Left cardiac atrium (tissue), 4 donors: Measurements from ENCODE around the gene KMT2B. TPM values are rescaled to one million over a fixed set of nuclear protein-coding genes. Genes with fewer than 3 reads are reported as not detected.

Experiments
- ATAC-seq, 2 donors: fragments of 200-7000 bp; cut with Tn5 transposase; one replicate each; pipeline ENCODE4 v1.9.1; 2020; ENCODE audit warnings: mild to moderate bottlenecking in 2 of 2, moderate library complexity in 2 of 2
- DNase-seq: peaks from one replicate; pipeline ENCODE4 v3.0.0-alpha.2; 2020
- intact Hi-C, 2 donors: fragments of 100-400 bp; cut with DNase I; formaldehyde crosslinking; loops; one replicate each; pipeline versions ENCODE4 v1.14.1 to v1.15.1; 2022 to 2023
- total RNA-seq, 2 donors: library from RNA; stranded (reverse); fragmentation: NEBNext Ultra II Directional; extraction: Animal tissue kit (Norgen Biotek cat#: 25700); gene quantifications; one replicate each; pipeline ENCODE4 v1.2.1, GENCODE V29; 2021
- donor health status: DM: no; HTN: yes; CAD: no.
- donor health status: DM: no; HTN: yes; CAD: no; lungs with severe emphysema.
- donor health status: DM: yes; HTN: yes; CAD: no.
- donor health status: Dilated cardiomyopathy.

Gene KMT2B
- total RNA-seq, 2 donors from 2014 or later: 15.4 to 17.1 TPM

DNA sequence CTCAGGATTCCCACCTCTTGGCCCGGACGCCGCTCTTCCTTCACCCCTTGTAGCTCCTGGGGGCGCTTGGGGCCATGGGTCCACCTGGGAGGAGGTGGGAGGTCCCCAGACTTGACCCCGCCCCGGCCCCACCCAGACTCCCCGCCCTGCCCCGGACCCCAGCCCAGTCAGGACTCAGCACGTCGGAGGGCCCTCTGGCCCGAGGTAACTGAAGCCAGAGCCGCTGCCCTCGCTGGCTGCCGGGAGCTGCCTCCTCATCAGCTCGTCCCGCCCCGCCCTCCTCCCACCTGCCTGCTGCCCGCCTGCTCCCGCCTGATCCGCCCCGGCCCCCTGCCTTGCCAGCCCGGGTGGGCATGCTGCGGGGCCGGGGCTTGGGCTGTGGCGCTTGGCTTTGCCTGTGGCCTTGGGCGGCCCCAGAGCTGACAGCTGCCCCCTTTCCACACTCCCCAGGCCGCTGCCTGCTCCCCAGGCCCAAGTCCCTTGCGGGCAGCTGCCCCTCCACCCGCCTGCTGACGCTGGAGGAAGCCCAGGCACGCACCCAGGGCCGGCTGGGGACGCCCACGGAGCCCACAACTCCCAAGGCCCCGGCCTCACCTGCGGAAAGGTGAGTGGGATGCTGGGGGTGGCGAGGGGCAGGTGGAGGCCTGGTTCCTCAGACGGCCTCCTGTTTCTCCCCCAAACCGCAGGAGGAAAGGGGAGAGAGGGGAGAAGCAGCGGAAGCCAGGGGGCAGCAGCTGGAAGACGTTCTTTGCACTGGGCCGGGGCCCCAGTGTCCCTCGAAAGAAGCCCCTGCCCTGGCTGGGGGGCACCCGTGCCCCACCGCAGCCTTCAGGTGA is 66.9 kb downstream of the KMT2B start:
- intact Hi-C loops: no loop called here
- DNase-seq (no peak), ATAC-seq (no peak)

DNA sequence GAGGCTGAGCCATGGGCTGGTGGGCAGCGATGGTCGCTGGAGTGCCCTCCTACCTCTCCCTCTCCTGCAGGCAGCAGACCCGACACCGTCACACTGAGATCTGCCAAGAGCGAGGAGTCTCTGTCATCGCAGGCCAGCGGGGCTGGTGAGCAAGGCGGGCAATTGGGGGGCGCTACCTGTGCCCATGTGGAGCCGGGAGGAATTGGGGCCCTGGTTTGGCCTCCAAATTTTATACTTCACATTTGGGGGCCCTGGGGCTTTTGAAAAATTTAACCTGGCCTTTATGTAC is 67.5 kb downstream of the KMT2B start:
- no peak for ATAC-seq
- intact Hi-C loops: no loop called here
- no peak for DNase-seq

DNA sequence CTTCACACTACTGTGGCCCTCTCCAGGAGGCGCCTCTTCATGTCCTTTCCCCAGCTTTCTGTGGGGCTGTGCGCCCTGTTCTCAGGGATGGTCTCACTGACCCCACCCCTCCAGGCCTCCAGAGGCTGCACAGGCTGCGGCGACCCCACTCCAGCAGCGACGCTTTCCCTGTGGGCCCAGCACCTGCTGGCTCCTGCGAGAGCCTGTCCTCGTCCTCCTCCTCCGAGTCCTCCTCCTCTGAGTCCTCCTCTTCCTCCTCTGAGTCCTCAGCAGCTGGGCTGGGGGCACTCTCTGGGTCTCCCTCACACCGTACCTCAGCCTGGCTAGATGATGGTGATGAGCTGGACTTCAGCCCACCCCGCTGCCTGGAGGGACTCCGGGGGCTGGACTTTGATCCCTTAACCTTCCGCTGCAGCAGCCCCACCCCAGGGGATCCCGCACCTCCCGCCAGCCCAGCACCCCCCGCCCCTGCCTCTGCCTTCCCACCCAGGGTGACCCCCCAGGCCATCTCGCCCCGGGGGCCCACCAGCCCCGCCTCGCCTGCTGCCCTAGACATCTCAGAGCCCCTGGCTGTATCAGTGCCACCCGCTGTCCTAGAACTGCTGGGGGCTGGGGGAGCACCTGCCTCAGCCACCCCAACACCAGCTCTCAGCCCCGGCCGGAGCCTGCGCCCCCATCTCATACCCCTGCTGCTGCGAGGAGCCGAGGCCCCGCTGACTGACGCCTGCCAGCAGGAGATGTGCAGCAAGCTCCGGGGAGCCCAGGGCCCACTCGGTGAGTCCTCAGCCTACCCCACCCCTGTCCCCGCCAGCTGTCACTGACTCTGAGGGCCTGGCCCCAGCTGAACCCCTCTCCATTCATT is 68.7 kb downstream of the KMT2B start:
- DNase-seq (no peak), ATAC-seq (no peak)
- intact Hi-C loops: no loop called here

DNA sequence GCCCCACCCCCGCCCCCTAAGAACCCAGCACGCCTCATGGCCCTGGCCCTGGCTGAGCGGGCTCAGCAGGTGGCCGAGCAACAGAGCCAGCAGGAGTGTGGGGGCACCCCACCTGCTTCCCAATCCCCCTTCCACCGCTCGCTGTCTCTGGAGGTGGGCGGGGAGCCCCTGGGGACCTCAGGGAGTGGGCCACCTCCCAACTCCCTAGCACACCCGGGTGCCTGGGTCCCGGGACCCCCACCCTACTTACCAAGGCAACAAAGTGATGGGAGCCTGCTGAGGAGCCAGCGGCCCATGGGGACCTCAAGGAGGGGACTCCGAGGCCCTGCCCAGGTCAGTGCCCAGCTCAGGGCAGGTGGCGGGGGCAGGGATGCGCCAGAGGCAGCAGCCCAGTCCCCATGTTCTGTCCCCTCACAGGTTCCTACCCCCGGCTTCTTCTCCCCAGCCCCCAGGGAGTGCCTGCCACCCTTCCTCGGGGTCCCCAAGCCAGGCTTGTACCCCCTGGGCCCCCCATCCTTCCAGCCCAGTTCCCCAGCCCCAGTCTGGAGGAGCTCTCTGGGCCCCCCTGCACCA is 69.5 kb downstream of the KMT2B start:
- no peak for ATAC-seq
- intact Hi-C loops: no loop called here
- DNase-seq: no peak

Other genes with a start within 250 kb of the KMT2B start
- not detected for gene KRTDAP, start 227.5 kb upstream of the KMT2B start, total RNA-seq
- 1 to 10 TPM; 7.5 to 7.6 TPM for gene DMKN, start 204.4 kb upstream of the KMT2B start, total RNA-seq
- gene SBSN, start 189.7 kb upstream of the KMT2B start, total RNA-seq: not detected
- not detected for gene GAPDHS, start 184.5 kb upstream of the KMT2B start, total RNA-seq
- gene TMEM147, start 172.4 kb upstream of the KMT2B start, total RNA-seq: 10 to 100 TPM; 78.1 to 87.5 TPM
- gene ATP4A, start 154.3 kb upstream of the KMT2B start, total RNA-seq: not detected
- not detected for gene PMIS2, start 131.8 kb upstream of the KMT2B start, total RNA-seq
- 1 to 10 TPM; 3.8 to 4.2 TPM for gene HAUS5, start 105.3 kb upstream of the KMT2B start, total RNA-seq
- gene RBM42, start 89.0 kb upstream of the KMT2B start, total RNA-seq: 10 to 100 TPM; 51.3 to 54.2 TPM
- under 1 TPM; 0.29 to 0.88 TPM for gene ETV2, start 76.3 kb upstream of the KMT2B start, total RNA-seq
- 1,000 to 10,000 TPM in 1 of 2 donors, 100 to 1,000 TPM in 1; 934 to 1,059 TPM for gene COX6B1, start 69.7 kb upstream of the KMT2B start, total RNA-seq
- not detected for gene UPK1A, start 51.5 kb upstream of the KMT2B start, total RNA-seq
- gene ZBTB32, start 13.4 kb upstream of the KMT2B start, total RNA-seq: not detected
- gene IGFLR1, start 24.4 kb downstream of the KMT2B start, total RNA-seq: 1 to 10 TPM; 6.5 to 7.0 TPM
- gene U2AF1L4, start 27.4 kb downstream of the KMT2B start, total RNA-seq: 10 to 100 TPM; 17.7 to 21.6 TPM
- gene PSENEN, start 27.6 kb downstream of the KMT2B start, total RNA-seq: 10 to 100 TPM; 41.7 to 46.6 TPM
- gene LIN37, start 30.6 kb downstream of the KMT2B start, total RNA-seq: 1 to 10 TPM; 7.5 to 8.1 TPM
- 100 to 1,000 TPM; 210 to 251 TPM for gene HSPB6, start 39.0 kb downstream of the KMT2B start, total RNA-seq
- 1 to 10 TPM; 6.8 to 8.4 TPM for gene PROSER3, start 40.2 kb downstream of the KMT2B start, total RNA-seq
- 1 to 10 TPM; 2.4 to 2.7 TPM for gene ARHGAP33, start 57.6 kb downstream of the KMT2B start, total RNA-seq
- not detected for gene PRODH2, start 94.8 kb downstream of the KMT2B start, total RNA-seq
- not detected for gene NPHS1, start 134.5 kb downstream of the KMT2B start, total RNA-seq
- under 1 TPM in 1 of 2 donors, not detected in 1; 0.06 TPM for gene KIRREL2, start 138.9 kb downstream of the KMT2B start, total RNA-seq
- 10 to 100 TPM; 11.3 to 17.0 TPM for gene APLP1, start 150.6 kb downstream of the KMT2B start, total RNA-seq
- 1 to 10 TPM; 3.9 to 5.4 TPM for gene NFKBID, start 182.5 kb downstream of the KMT2B start, total RNA-seq
- gene HCST, start 184.5 kb downstream of the KMT2B start, total RNA-seq: 10 to 100 TPM in 1 of 2 donors, 1 to 10 TPM in 1; 6.9 to 15.5 TPM
- gene TYROBP, start 190.3 kb downstream of the KMT2B start, total RNA-seq: 10 to 100 TPM; 43.4 to 88.7 TPM
- 1 to 10 TPM; 7.6 to 9.7 TPM for gene LRFN3, start 218.4 kb downstream of the KMT2B start, total RNA-seq